ENCODE measurements around the gene FGF3.

DNA sequence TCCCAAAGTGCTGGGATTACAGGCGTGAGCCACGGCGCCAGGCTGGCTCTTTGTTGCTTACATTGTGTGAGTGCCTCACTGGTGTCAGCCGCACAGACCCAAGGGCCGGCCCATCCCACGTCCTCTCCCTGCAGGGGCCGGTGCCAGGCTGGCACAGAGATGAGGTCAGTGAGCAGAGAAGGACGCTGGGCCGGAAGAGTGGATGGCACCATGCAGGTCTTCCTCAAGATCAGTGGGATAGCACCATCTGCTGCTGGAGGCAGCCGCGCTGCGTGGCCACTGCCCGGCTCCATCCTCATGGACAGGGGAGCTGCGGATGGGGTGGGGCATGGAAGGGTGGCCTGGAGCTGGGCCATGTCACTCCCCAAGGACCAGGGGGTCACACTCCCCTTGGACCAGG is 22.1 kb downstream of the FGF3 start:
- no peak for TF ChIP-seq POLR2A (IDR thresholded peaks at IDR 0.05)
- TF ChIP-seq, protein P1, sequence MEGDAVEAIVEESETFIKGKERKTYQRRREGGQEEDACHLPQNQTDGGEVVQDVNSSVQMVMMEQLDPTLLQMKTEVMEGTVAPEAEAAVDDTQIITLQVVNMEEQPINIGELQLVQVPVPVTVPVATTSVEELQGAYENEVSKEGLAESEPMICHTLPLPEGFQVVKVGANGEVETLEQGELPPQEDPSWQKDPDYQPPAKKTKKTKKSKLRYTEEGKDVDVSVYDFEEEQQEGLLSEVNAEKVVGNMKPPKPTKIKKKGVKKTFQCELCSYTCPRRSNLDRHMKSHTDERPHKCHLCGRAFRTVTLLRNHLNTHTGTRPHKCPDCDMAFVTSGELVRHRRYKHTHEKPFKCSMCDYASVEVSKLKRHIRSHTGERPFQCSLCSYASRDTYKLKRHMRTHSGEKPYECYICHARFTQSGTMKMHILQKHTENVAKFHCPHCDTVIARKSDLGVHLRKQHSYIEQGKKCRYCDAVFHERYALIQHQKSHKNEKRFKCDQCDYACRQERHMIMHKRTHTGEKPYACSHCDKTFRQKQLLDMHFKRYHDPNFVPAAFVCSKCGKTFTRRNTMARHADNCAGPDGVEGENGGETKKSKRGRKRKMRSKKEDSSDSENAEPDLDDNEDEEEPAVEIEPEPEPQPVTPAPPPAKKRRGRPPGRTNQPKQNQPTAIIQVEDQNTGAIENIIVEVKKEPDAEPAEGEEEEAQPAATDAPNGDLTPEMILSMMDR (IDR thresholded peaks at IDR 0.05), result no peak

All from Peyer's patch (tissue), 4 donors.